ENCODE results near the gene HMMR.
"Not testable (repeated sequence)": the region's sequence is repeated elsewhere in the genome, so short reads cannot be mapped to it uniquely, and the experiment has no call there.

The HMMR gene

DNA sequence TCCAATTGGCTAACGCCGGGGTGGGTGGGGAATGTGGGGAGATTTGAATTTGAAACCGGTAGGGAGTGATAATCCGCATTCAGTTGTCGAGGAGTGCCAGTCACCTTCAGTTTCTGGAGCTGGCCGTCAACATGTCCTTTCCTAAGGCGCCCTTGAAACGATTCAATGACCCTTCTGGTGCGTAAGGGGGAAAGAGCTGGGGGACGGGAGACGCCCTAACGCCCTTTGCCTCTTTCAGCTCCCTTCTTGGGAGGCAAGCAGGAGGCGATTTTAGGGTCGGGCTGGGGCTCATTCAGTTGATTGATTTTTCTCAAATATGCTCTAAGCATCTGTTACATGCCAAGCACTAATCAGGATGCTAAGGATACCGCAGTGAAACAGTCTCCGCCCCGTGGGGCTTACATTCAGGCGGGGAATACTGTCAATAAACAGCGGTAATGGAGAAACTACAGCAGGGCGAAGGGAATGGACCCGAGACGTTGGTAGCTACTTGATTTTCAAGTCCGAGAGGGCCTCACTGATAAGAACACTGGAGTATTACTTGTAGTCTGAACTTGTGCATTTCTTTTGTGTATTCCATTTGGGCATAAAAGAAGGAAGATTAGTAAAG, at the start of gene HMMR:
HMMR (plus strand) TSS at position 71 of the 610 bp plus-strand sequence; CDS start at position 132, 61 bp downstream.
- peak; percentile 59 for DNase-seq (ENCODE audit: low spot score)

DNA sequence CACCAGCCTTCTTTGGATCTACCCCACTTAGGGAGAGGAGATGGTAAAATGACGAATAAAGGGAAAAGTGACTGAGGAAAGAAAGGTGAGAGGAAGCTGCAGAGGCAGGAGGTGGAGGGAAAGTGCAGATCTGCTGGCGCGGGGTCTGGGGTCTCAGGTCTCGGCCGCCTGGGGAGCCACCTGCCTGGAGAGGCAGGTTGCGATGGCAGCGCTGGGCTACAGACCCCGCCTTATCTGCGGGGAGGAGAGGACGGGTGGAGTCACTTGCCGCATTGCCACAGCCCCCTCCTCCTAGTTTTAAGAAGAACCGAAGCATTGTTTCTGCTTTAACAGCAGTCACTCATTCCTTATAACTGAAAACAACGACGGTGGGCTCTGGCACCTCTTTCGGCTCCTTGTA, 44.8 kb upstream of the HMMR start:
- DNase-seq (ENCODE audit: low spot score): not testable (repeated sequence)

DNA sequence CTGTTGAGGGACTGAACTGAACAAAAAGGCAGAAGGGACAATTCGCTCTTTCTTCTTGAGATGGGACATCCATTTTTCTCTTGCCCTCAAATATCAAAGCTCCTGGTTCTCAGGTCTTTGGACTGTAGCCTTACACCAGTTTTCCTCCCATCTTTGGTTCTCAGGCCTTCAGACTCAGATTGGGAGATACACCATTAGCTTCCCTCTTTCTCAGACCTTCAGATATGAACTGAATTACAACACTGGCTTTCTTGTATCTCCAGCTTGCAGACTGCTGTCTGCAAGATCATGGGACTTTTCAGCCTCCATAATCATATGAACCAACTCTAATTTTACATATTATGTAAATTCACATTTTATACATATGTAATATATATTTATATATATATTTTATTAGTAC, 35.6 kb upstream of the HMMR start:
- no peak for DNase-seq (ENCODE audit: low spot score)

DNA sequence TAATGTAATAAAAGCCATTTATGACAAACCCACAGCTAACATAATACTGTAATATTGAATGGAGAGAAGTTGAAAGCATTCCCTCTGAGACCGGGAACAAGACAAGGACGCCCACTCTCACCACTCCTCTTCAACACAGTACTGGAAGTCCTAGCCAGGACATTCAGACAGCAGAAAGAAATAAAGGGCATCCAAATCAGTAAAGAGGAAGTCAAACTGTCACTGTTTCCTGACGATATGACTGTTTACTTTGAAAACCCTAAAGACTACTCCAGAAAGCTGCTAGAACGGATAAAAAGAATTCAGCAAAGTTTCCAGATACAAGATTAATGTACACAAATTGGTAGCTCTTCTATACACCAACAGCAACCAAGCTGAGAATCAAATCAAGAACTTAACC, 34.3 kb upstream of the HMMR start:
- not testable (repeated sequence) for DNase-seq (ENCODE audit: low spot score)

DNA sequence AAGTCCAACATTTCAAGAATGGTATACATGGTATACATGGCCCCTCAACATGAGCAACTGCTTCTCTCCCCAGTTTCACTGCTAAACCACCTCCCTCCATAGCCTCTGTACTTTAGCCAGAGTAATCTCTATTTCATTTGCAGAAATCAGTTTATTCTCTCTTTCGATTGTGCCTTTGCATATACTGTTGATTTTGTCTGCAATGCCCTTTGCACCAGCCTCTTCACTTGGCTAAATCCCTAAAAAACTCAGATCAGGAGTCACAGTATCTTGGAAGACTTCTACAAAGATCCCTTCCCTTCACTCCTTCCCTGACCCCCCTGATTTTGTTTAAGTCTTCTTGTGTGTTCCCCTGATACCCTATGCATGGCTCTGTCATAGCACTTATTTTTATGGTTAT, 27.9 kb upstream of the HMMR start:
- DNase-seq (ENCODE audit: low spot score): no peak

GRCh38 chr5:163433271-163433670, 27.2 kb upstream of the HMMR start:
- DNase-seq (ENCODE audit: low spot score): no peak

DNA sequence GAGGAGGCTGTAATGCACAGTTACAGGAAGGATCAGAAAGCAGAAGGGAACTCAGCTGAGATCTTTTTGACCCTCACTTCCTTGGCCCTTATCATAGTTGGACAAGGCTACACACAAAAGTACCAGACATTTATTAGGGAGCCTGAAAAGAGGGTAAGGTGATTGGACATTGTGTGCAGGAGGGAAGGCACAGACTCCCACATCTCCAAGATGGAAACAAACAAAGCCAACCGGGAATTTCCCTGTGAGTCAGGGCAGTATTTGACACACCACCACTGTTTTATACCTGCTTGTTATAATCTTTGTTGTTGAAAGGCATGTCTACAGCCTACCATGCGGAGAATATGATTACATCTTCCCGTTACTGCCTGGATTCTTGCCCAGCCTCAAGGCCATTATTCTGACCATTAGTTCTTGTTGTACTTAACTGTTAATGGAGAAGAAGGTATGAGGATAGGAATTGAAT, 26.0 kb upstream of the HMMR start:
- DNase-seq (ENCODE audit: low spot score): no peak

DNA sequence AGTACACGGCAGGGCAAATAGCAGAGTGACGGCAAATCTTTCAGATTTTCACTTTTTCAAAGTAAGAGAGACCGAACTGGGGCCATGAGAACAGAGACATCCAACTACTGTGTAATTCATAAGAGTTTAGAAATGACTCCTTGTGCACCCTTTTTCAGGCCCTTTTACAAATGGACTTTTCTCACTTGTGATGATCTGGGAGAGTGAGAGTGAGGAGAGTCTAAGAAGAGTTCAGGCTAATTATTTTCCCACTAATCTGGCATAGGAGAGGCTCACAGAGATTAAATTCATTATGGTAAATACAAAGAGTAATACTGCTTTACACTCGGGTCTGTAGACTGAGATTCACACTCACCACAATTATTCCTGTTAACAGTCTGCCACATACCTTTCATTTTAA, 23.9 kb upstream of the HMMR start:
- no peak for DNase-seq (ENCODE audit: low spot score)

GRCh38 chr5:163437011-163437308, 23.5 kb upstream of the HMMR start:
- no peak for DNase-seq (ENCODE audit: low spot score)

DNA sequence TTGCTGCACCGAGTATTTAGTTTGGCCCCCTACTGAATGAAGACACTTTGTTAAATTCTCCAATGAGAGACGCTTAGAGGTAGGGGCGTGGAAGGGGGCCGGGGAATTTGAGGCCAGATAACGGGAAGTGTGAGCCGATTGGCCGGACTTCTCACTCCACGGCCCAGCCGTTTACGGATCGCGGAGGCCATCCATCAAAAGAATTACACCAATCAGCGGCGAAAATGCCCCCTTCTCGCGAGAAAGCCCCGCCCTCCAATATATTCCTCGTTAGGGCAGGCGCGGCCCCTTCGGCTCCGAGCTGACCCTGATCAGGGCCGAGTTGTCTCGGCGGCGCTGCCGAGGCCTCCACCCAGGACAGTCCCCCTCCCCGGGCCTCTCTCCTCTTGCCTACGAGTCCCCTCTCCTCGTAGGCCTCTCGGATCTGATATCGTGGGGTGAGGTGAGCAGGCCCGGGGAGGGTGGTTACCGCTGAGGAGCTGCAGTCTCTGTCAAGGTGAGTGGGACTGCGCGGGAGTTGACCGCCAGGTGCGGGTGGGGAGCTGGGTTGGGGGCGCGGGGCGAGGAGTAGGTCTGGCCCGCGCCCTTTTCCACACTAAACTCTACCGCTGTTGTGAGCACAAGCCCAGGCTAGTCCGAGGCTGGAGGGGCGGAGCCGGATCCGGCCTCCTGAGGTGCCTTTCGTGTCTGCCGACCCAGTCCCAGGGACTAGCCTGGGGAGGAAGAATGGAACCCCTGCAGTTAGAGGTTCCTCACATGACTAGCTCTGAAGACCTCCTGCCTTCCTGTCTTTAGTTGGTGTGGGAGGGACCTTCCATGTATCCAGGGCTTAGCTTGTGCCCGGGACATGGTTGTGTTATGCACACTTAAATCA, 22.9 kb upstream of the HMMR start, which contains the start of gene CCNG1:
CCNG1 (plus strand) TSS at position 287 of the 874 bp plus-strand sequence. CDS start 1,662 bp downstream, outside the sequence.
- peak; percentile 99 for DNase-seq (ENCODE audit: low spot score)

GRCh38 chr5:163439092-163439425, 21.4 kb upstream of the HMMR start:
- peak; percentile 32 for DNase-seq (ENCODE audit: low spot score)

GRCh38 chr5:163440954-163441353, 19.5 kb upstream of the HMMR start:
- DNase-seq (ENCODE audit: low spot score): no peak

DNA sequence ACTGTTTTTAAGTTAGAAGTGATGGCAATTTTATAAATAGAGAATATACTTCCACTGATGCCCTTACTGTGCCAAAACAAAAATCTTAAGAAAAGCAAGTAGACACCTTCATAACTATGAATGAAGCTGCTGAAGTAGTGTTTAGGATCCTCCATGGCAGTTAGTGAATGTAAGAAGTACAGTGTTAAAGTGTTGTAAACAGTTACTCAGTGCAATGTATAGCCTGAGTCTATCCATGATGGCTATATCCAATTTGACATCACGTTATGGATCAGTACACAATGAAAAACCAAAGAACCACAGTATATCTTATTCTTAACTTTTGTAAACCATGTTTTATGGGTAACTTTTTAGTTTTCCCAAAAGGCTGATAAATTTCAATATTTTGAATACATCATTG, 15.9 kb upstream of the HMMR start:
- no peak for DNase-seq (ENCODE audit: low spot score)

- DNase-seq (ENCODE audit: low spot score): no peak
Measured at GRCh38 chr5:163445345-163445744, 15.1 kb upstream of the HMMR start.

DNA sequence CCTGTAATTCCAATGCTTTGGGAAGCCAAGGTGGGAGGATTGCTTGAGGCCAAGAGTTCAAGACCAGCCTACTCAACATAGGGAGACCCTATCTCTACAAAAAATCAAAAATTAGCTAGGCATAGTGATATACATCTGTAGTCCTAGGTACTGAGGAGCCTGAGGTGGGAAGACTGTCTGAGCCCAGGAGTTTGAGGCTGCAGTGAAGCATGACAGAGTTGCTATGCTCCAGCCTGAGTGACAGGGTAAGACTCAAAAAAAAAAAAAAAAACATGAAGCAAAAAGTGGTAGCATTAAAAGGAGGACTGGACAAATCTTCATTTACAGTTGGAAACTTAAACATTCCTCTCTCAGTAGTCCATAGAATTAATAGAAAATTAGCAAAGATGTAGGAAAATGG, 13.2 kb upstream of the HMMR start:
- no peak for DNase-seq (ENCODE audit: low spot score)

- DNase-seq (ENCODE audit: low spot score): no peak
Measured at GRCh38 chr5:163447875-163448274, 12.6 kb upstream of the HMMR start.

- no peak for DNase-seq (ENCODE audit: low spot score)
Measured at GRCh38 chr5:163448491-163448890, 11.9 kb upstream of the HMMR start.

GRCh38 chr5:163451489-163451888, 8.9 kb upstream of the HMMR start:
- DNase-seq (ENCODE audit: low spot score): no peak

DNA sequence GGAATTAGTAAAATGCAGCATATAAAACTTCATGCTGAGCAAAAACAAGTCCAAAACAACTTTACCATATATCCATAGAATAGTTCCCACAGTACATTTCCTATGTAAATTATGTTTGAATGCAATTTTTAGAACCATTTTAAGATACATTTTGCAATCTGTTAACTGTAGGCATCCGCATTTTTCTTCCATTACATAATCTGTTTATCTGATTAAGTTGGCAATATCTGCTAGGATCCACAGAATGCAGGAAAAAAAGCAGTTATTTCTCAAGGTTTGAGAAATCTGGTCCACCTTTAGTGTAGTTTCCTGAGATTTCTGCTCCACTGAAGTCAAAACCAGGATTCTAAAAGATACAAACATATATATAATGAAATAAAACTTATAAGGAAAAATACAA, 6.7 kb upstream of the HMMR start:
- no peak for DNase-seq (ENCODE audit: low spot score)

- DNase-seq (ENCODE audit: low spot score): not testable (repeated sequence)
Measured at GRCh38 chr5:163455406-163455805, 5.0 kb upstream of the HMMR start.

DNA sequence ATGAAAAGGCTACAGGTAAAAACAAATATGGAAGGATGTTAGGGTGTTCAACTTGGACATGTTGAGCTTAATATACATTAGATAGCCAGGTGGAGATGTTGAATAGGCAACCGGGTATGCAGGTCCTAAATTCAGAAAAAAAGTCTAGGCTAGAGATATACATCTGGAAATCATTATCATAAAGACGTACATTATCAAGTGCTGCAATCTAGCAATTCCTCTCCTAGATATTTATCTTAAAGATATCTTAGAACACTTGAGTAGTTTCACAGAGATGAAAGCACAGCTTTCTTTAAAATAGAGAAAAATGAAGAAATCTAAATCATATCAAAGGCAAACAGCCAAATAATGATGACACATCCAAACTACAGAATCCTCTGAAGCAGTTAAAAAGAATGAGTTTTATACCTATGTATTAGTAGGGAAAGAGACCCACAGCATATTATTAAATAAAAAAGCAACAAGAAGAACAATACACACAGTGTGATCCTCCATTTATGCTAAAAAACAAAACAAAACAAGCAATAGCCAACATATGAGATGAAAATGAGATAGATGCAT, 4.3 kb upstream of the HMMR start:
- no peak for DNase-seq (ENCODE audit: low spot score)

- DNase-seq (ENCODE audit: low spot score): no peak
Measured at GRCh38 chr5:163456840-163457239, 3.6 kb upstream of the HMMR start.

- no peak for DNase-seq (ENCODE audit: low spot score)
Measured at GRCh38 chr5:163458778-163459385, 1.6 kb upstream of the HMMR start.

All from cerebellar cortex (tissue), 1 donor.